ENCODE results near the gene HIPK1.
"Not testable (repeated sequence)": the region's sequence is repeated elsewhere in the genome, so short reads cannot be mapped to it uniquely, and the experiment has no call there.

GRCh38 chr1:113948151-113948550 is 19.0 kb downstream of the HIPK1 start:
- TF ChIP-seq POLR2AphosphoS5, CTCF (IDR thresholded peaks at IDR 0.05): not testable (repeated sequence)

All from suprapubic skin (tissue), 3 donors.